Mesothelial cell of epicardium (in vitro differentiated cells): ENCODE measurements around the gene AOPEP. TPM values are rescaled to one million over a fixed set of nuclear protein-coding genes. Genes with fewer than 3 reads are reported as not detected.

Experiments
- DNase-seq, 2 experiments: peaks; one replicate each; pipeline ENCODE4 v3.0.0; 2021; ENCODE audit warnings: low spot score in 2 of 2; ENCODE audit not compliant: unreplicated experiment in 2 of 2
- H3K27ac Mint-ChIP-seq: 2 replicates; pipeline ENCODE4 v1.8.0; 2021; ENCODE audit warnings: mixed read lengths
- H3K27me3 Mint-ChIP-seq: 2 replicates; pipeline ENCODE4 v1.8.0; 2021; ENCODE audit warnings: low read depth, mixed read lengths
- H3K36me3 Mint-ChIP-seq: 2 replicates; pipeline ENCODE4 v1.8.0; 2021; ENCODE audit warnings: mixed read lengths
- H3K4me1 Mint-ChIP-seq: 2 replicates; pipeline ENCODE4 v1.8.0; 2021; ENCODE audit warnings: mixed read lengths
- H3K4me3 Mint-ChIP-seq: 2 replicates; pipeline ENCODE4 v1.8.0; 2021; ENCODE audit warnings: mild to moderate bottlenecking, moderate library complexity, mixed read lengths
- H3K9me3 Mint-ChIP-seq: 2 replicates; pipeline ENCODE4 v1.8.0; 2021; ENCODE audit warnings: mixed read lengths
- CTCF ChIP-seq: fragments of 200-600 bp; sonication (generic); IDR thresholded peaks from one replicate; pipeline ENCODE4 v1.5.0; 2021; ENCODE audit warnings: antibody characterized with exemption; ENCODE audit not compliant: unreplicated experiment
- total RNA-seq: library from RNA; stranded (reverse); gene quantifications from 3 replicates; pipeline ENCODE4 v1.2.1, GENCODE V29; 2021

Gene AOPEP
- total RNA-seq, 1 donor from 2014 or later = 63.0 TPM

- Mint-ChIP-seq H3K4me1 (peaks cover 6% of the 10 kb centered on the region), H3K4me3 (no peak overlapping the region), H3K27me3 (no peaks in the 10 kb centered on the region), H3K36me3 (peaks cover 19% of the 10 kb centered on the region), H3K27ac (no peak overlapping the region), H3K9me3 (peaks cover 3% of the 10 kb centered on the region)
- DNase-seq = no peak
- no peak for TF ChIP-seq CTCF
These were observed 13.8 kb downstream of the AOPEP start for GRCh38 chr9:94740145-94740840.

GRCh38 chr9:94741866-94742265 lies 15.4 kb downstream of the AOPEP start:
- Mint-ChIP-seq H3K9me3 (peaks cover 3% of the 10 kb centered on the region), H3K36me3 (peaks cover 22% of the 10 kb centered on the region), H3K27ac (no peak overlapping the region), H3K27me3 (no peaks in the 10 kb centered on the region), H3K4me3 (no peak overlapping the region), H3K4me1 (peaks cover 12% of the 10 kb centered on the region)
- DNase-seq = no peak
- TF ChIP-seq CTCF = no peak

GRCh38 chr9:94743035-94743954 lies 16.8 kb downstream of the AOPEP start:
- peaks cover 3% of the 10 kb centered on the region for H3K9me3 Mint-ChIP-seq
- DNase-seq = no peak
- peaks cover 24% of the 10 kb centered on the region for H3K36me3 Mint-ChIP-seq
- H3K27ac Mint-ChIP-seq = no peak overlapping the region
- H3K4me3 Mint-ChIP-seq = no peak overlapping the region
- no peak for TF ChIP-seq CTCF
- H3K27me3 Mint-ChIP-seq = no peaks in the 10 kb centered on the region
- H3K4me1 Mint-ChIP-seq = peaks cover 18% of the 10 kb centered on the region

GRCh38 chr9:94745806-94746540 lies 19.5 kb downstream of the AOPEP start:
- Mint-ChIP-seq H3K9me3 (peaks cover 20% of the 10 kb centered on the region), H3K27ac (no peak overlapping the region), H3K4me3 (no peak overlapping the region), H3K4me1 (peaks cover 12% of the 10 kb centered on the region), H3K36me3 (peaks cover 41% of the 10 kb centered on the region), H3K27me3 (no peaks in the 10 kb centered on the region)
- no peak for DNase-seq
- TF ChIP-seq CTCF = no peak

GRCh38 chr9:94746541-94747370 lies 20.3 kb downstream of the AOPEP start:
- no peak for DNase-seq
- H3K27ac Mint-ChIP-seq = peak overlapping the region; percentile 57
- no peak for TF ChIP-seq CTCF
- H3K27me3 Mint-ChIP-seq = no peaks in the 10 kb centered on the region
- peaks cover 12% of the 10 kb centered on the region for H3K4me1 Mint-ChIP-seq
- H3K36me3 Mint-ChIP-seq = peaks cover 47% of the 10 kb centered on the region
- H3K4me3 Mint-ChIP-seq = no peak overlapping the region
- peaks cover 20% of the 10 kb centered on the region for H3K9me3 Mint-ChIP-seq
